Eye (tissue), 1 donor: Measurements from ENCODE around the gene MYNN.
A peak's percentile ranks its signal among the peaks of the same experiment; 100 is the strongest.

ENCODE experiments used
- DNase-seq: peaks from one replicate; pipeline ENCODE4 v3.0.0-alpha.2; 2015

The MYNN gene

GRCh38 chr3:169836078-169836941 is 63.1 kb downstream of the MYNN start:
- DNase-seq: peak; percentile 7

GRCh38 chr3:169836942-169837275 is 63.7 kb downstream of the MYNN start:
- DNase-seq: no peak

- no peak for DNase-seq
Observed at GRCh38 chr3:169838511-169839030, 65.4 kb downstream of the MYNN start.
